ENCODE results near the gene GPR146. TPM values are rescaled to one million over a fixed set of nuclear protein-coding genes. Genes with fewer than 3 reads are reported as not detected.
A peak's percentile ranks its signal among the peaks of the same experiment; 100 is the strongest.

The GPR146 gene
- total and polyA plus RNA-seq, 9 of the 15 experiments (the other 6 are each of a cell fraction or from before 2014, with no cell fraction given), result 0.22 to 3.6 (median 0.64) TPM; not detected in 2

DNA sequence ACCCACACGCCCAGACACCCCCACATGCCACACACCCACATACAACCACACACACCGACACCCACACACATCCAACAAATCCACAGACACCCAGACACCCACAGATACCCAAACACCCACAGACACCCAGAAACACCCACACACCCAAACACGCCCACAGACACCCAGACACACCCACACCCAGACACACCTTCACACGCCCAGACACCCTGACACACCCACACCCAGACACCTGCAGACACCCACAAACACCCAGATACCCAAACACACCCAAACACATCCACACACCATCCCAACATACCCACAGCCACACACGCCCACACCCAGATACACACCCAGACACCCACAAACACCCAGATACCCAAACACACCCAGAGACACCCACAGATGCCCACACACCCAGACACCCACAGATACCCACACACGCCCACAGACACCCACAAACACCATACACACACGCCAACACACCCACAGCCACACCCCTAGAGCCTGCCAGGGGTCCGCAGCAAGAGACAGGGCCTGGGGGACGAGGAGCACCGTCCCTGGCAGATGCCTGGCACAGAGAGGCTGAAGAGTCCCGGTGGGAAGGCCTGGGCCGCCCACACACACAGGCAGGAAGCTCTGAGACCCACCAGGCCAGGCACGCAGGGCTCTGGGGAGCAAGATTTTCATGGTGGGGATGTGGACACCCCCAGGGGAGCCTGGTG, 32.9 kb upstream of the GPR146 start (continued):
- TF ChIP-seq ASH1L (IDR thresholded peaks at IDR 0.05; ENCODE audit: borderline replicate concordance, low read depth, partially characterized antibody) (no peak), IFI16 (CRISPR knock-in tag; IDR thresholded peaks at IDR 0.05) (no peak), POLR2G (IDR thresholded peaks at IDR 0.05; ENCODE audit: low read depth, low read length) (0 out of 2 replicates have a peak, but pooled peaks have one; percentile 30), EGR1 (conservative IDR thresholded peaks at IDR 0.05) (peak; percentile 97), MCM5 (IDR thresholded peaks at IDR 0.05; ENCODE audit: low read depth) (no peak), PHF21A (IDR thresholded peaks at IDR 0.05; ENCODE audit: borderline replicate concordance, low read depth) (no peak)

DNA sequence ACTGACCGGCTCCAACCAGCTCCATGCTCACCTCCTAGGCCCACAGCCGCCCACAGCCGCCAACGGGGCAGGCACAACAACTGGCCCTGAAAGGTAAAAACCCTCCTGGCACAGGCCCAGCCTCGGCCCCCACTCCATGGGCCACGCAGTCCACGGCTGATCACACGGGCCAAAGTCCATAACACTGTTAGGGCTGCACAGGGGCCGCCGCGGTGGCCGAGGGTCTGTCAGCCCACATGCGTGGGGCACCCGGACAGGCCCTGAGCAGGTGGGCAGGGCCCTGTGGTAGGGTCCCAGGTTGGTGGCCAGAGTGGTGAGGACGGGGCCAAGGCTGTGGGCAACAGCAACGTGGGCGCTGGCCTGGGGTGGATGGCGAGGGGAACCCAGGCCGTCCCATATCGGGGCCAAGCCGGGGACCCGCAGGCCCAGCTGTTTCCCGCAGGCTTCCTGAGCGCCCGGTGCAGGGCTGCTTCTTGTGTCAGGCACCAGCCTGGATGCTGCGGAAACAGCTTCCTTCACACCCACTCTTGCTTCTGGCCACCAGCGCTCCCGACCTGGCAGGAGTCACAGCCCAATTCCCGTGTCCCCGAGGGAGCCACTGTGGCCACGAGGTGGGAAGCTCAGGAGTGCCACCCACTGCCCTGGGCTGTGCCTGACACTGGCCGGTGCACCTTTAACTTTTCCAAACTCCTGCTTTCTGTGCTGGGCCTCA, 32.2 kb upstream of the GPR146 start:
- H2AFZ ChIP-seq (ENCODE audit: low read depth, low read length), result no peak overlapping the region
- POLR2A ChIA-PET, result interaction anchor here (0.6 to 1.2 kb wide), 5 partner anchors 15 to 252 kb away, joined by 3 to 7 read pairs (median 3); no protein-coding TSS in a partner anchor
- CTCF ChIA-PET (ENCODE audit: low intra/inter-chr PET ratio), result no interaction called here
- peaks cover 18% of the 10 kb centered on the region; the same call in 2 of the 3 replicates for H3K36me3 ChIP-seq (ENCODE audit: control insufficient read depth, insufficient read depth, low read length)
- no peak for DNase-seq (ENCODE audit: extremely low read depth in 1 of 4, low spot score in 3 of 4)
- no peak overlapping the region for H3K27ac ChIP-seq (ENCODE audit: extremely low read depth, low read depth, low read length)
- no peak for FAIRE-seq
- H4K20me1 ChIP-seq (replicated peaks; ENCODE audit: control insufficient read depth, insufficient read depth, low read length), result peaks cover 7% of the 10 kb centered on the region
- intact Hi-C loops (cut with micrococcal nuclease) (no loop called here), in situ Hi-C loops (cut with MboI) (no loop called here)
- 92% methylated on average over 25 of the region's 32 CpGs for WGBS (ENCODE audit: insufficient coverage, low coverage, missing lambda C conversion rate)
- H3K27me3 ChIP-seq (ENCODE audit: control insufficient read depth in 2 of 2, insufficient read depth in 2 of 2, low read length in 2 of 2), result no peaks in the 10 kb centered on the region
- H3K79me2 ChIP-seq (ENCODE audit: control insufficient read depth, insufficient read depth, low read length), result peaks cover 24% of the 10 kb centered on the region
- BruUV-seq (replicated peaks), result no TSS peak
- H3K9me3 ChIP-seq (replicated peaks; ENCODE audit: control insufficient read depth, insufficient read depth, low read depth, low read length), result no peaks in the 10 kb centered on the region
- H3K4me2 ChIP-seq (ENCODE audit: insufficient read depth, low read length), result no peak overlapping the region
- peak overlapping the region in 1 of 2 experiments; percentile 52; a peak in 1 of 4 replicates for H3K9ac ChIP-seq (ENCODE audit: insufficient read depth in 1 of 2, low read depth in 2 of 2, low read length in 2 of 2)
- no peak for TF ChIP-seq EGR1 (conservative IDR thresholded peaks at IDR 0.05)
- no peak for TF ChIP-seq HBP1 (CRISPR knock-in tag; IDR thresholded peaks at IDR 0.05)
- peak; percentile 22; the same call in 1 of the 2 replicates for TF ChIP-seq POLR2G (IDR thresholded peaks at IDR 0.05; ENCODE audit: low read depth, low read length)
- no peak for ATAC-seq
- peaks cover 0 to 81% of the 10 kb centered on the region in 2 experiments; a peak in 2 of 5 replicates for H3K4me1 ChIP-seq (replicated peaks in 1 of 2; ENCODE audit: control insufficient read depth in 2 of 2, insufficient read depth in 2 of 2, low read length in 2 of 2)
- no peak overlapping the region for H3K4me3 ChIP-seq
- H3K9me1 ChIP-seq (ENCODE audit: control insufficient read depth, insufficient read depth, low read length), result no peaks in the 10 kb centered on the region
